NB4 (cell line): ENCODE data around the gene MARCHF4.

Experiments
- CTCF ChIP-seq: IDR thresholded peaks from one replicate; pipeline ENCODE4 v1.5.1; 2012; ENCODE audit warnings: low read depth, low read length
- MAX ChIP-seq: IDR thresholded peaks from 2 replicates; pipeline ENCODE4 v1.6.1; 2011; ENCODE audit warnings: low read depth, low read length
- MYC ChIP-seq: IDR thresholded peaks from 2 replicates; pipeline ENCODE4 v1.6.1; 2011; ENCODE audit warnings: low read depth, low read length
- POLR2A ChIP-seq: IDR thresholded peaks from 2 replicates; pipeline ENCODE4 v1.6.1; 2011; ENCODE audit warnings: mild to moderate bottlenecking; ENCODE audit not compliant: insufficient read length; ENCODE audit errors: extremely low read depth

- TF ChIP-seq POLR2A, result no peak
- TF ChIP-seq MAX, result no peak
- TF ChIP-seq CTCF, result no peak
- no peak for TF ChIP-seq MYC
These were observed 19.5 kb downstream of the MARCHF4 start for GRCh38 chr2:216352653-216353270.
